Lung (tissue), 12 donors: ENCODE measurements around the gene CALCB. TPM values are rescaled to one million over a fixed set of nuclear protein-coding genes. Genes with fewer than 3 reads are reported as not detected.

ENCODE experiments used
- ATAC-seq: fragments of 200-7000 bp; cut with Tn5 transposase; one replicate; pipeline ENCODE4 v1.9.1; 2020; ENCODE audit warnings: moderate number of reproducible peaks; ENCODE audit not compliant: insufficient read depth, low FRiP score
- DNase-seq, 3 donors: peaks; one replicate each; pipeline ENCODE4 v3.0.0-alpha.2; 2013 to 2017
- H3K27ac ChIP-seq, 2 donors: one replicate each; pipeline ENCODE4 v1.5.1; 2013; ENCODE audit warnings: mild to moderate bottlenecking in 2 of 2, moderate library complexity in 2 of 2, control low read depth in 1 of 2, inconsistent platforms in 1 of 2, low read depth in 1 of 2, low read length in 1 of 2
- H3K27me3 ChIP-seq, 3 donors: one replicate each; pipeline ENCODE4 v1.5.1; 2013; ENCODE audit warnings: low read length in 2 of 3; ENCODE audit not compliant: control insufficient read depth in 3 of 3, insufficient read depth in 3 of 3
- H3K36me3 ChIP-seq, 4 donors: one replicate each; pipeline ENCODE4 v1.5.1; 2013; ENCODE audit warnings: low read length in 4 of 4, mild to moderate bottlenecking in 1 of 4, moderate library complexity in 1 of 4; ENCODE audit not compliant: control insufficient read depth in 4 of 4, insufficient read depth in 4 of 4
- H3K4me1 ChIP-seq, 5 donors: one replicate each; pipeline ENCODE4 v1.5.1; 2013; ENCODE audit warnings: low read length in 5 of 5, mild to moderate bottlenecking in 2 of 5, moderate library complexity in 1 of 5; ENCODE audit not compliant: control insufficient read depth in 5 of 5, insufficient read depth in 5 of 5
- H3K4me3 ChIP-seq: one replicate; pipeline ENCODE4 v1.5.1; 2013; ENCODE audit warnings: mild to moderate bottlenecking, control low read depth, moderate library complexity
- H3K9ac ChIP-seq, 2 donors: one replicate each; pipeline ENCODE4 v1.5.1; 2013; ENCODE audit warnings: low read length in 2 of 2, control low read depth in 1 of 2; ENCODE audit not compliant: insufficient read depth in 1 of 2
- H3K9me3 ChIP-seq, 4 donors: one replicate each; pipeline ENCODE4 v1.5.1; 2013; ENCODE audit warnings: low read length in 3 of 4, mild to moderate bottlenecking in 1 of 4, moderate library complexity in 1 of 4; ENCODE audit not compliant: control insufficient read depth in 4 of 4, insufficient read depth in 3 of 4
- WGBS, 2 donors: extraction: QIAGEN DNeasy Blood & Tissue Kit; methylation state at CpG; one replicate each; pipeline ENCODE4 v1.1.7; 2013; 5-methylcytosine and 5-hydroxymethylcytosine counted together
- polyA plus RNA-seq, 2 donors: library from polyadenylated mRNA; stranded (reverse); fragments of 200-250 nt; gene quantifications; one replicate each; pipeline ENCODE4 v1.2.1, GENCODE V29; 2013
- total RNA-seq, 2 donors: library from RNA; depleted of rRNA in 1 of 2; stranded (reverse); fragments of >200 nt in 1 of 2; gene quantifications; one replicate each; pipeline ENCODE4 v1.2.1, GENCODE V29; 2014 to 2021
- TF ChIP-seq, protein P1 (sequence below): IDR thresholded peaks from 2 replicates; pipeline ENCODE4 v1.5.1; 2012; ENCODE audit warnings: mild to moderate bottlenecking; ENCODE audit errors: control extremely low read depth, extremely low read depth
- donor health status: control.
- donor health status: control.
- donor health status: Bipolar disorder and iron deficiency.
- donor health status: healthy.
- donor health status: DM: yes; HTN: yes; CAD: no.

The CALCB gene
- total and polyA plus RNA-seq, 4 donors, result 0.09 to 0.25 (median 0.11) TPM; not detected in 1

DNA sequence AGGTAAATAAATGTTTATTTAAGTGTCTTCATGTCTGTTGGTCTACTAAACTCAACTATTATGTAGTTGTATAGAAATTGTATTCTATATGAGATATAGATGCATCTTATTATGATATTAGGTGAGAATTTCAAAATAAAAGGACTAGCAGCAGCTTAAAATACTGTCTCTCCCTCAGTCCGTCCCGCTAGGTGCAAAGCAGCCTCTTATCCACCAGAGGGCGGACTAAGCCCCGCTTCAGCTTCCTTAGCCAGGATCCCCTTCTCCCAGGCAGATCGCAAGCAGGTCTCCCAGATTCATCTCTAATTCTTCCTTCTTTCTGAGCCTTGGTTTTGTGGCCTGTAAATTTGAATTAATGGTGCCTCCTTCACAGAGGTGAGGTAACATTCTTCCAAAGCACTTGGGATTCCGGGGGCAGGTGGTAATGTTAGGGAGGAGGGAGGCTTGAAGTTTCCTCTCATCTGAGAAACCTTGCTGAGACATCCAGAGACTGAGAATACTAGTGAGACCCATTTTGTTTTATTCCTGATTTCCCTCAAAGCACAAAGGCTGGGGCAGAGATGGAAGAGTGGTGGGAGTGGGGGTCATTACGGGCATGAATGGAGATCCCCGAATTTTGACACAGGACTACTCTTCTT is 27.8 kb downstream of the CALCB start:
- TF ChIP-seq, protein P1, sequence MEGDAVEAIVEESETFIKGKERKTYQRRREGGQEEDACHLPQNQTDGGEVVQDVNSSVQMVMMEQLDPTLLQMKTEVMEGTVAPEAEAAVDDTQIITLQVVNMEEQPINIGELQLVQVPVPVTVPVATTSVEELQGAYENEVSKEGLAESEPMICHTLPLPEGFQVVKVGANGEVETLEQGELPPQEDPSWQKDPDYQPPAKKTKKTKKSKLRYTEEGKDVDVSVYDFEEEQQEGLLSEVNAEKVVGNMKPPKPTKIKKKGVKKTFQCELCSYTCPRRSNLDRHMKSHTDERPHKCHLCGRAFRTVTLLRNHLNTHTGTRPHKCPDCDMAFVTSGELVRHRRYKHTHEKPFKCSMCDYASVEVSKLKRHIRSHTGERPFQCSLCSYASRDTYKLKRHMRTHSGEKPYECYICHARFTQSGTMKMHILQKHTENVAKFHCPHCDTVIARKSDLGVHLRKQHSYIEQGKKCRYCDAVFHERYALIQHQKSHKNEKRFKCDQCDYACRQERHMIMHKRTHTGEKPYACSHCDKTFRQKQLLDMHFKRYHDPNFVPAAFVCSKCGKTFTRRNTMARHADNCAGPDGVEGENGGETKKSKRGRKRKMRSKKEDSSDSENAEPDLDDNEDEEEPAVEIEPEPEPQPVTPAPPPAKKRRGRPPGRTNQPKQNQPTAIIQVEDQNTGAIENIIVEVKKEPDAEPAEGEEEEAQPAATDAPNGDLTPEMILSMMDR, result peak; percentile 76
- Histone ChIP-seq H3K27me3 (peaks cover 0 to 3% (median 0%) of the 10 kb centered on the region in 3 donors), H3K9me3 (peaks cover 0 to 2% (median under 1%) of the 10 kb centered on the region in 4 donors), H3K4me3 (no peak overlapping the region), H3K27ac (no peak overlapping the region), H3K9ac (no peak overlapping the region), H3K36me3 (no peaks in the 10 kb centered on the region), H3K4me1 (no peaks in the 10 kb centered on the region)
- DNase-seq (peak; percentile 77 to 80 (median 78)), ATAC-seq (peak; percentile 67)
- WGBS, 2 donors, result 23 to 25% methylated on average over 8 of the region's 8 CpGs

GRCh38 chr11:15104166-15104565 is 30.8 kb downstream of the CALCB start:
- H3K4me1 ChIP-seq, result no peaks in the 10 kb centered on the region
- H3K9ac ChIP-seq, result no peak overlapping the region
- TF ChIP-seq, protein P1, result no peak
- H3K9me3 ChIP-seq, result peaks cover 0 to 2% (median under 1%) of the 10 kb centered on the region in 4 donors
- H3K27ac ChIP-seq, result no peak overlapping the region
- H3K27me3 ChIP-seq, result peaks cover 0 to 3% (median 0%) of the 10 kb centered on the region in 3 donors
- DNase-seq, result no peak
- 98 to 100% methylated on average over 2 of the region's 2 CpGs for WGBS, 2 donors
- ATAC-seq, result no peak
- no peaks in the 10 kb centered on the region for H3K36me3 ChIP-seq
- no peak overlapping the region for H3K4me3 ChIP-seq

DNA sequence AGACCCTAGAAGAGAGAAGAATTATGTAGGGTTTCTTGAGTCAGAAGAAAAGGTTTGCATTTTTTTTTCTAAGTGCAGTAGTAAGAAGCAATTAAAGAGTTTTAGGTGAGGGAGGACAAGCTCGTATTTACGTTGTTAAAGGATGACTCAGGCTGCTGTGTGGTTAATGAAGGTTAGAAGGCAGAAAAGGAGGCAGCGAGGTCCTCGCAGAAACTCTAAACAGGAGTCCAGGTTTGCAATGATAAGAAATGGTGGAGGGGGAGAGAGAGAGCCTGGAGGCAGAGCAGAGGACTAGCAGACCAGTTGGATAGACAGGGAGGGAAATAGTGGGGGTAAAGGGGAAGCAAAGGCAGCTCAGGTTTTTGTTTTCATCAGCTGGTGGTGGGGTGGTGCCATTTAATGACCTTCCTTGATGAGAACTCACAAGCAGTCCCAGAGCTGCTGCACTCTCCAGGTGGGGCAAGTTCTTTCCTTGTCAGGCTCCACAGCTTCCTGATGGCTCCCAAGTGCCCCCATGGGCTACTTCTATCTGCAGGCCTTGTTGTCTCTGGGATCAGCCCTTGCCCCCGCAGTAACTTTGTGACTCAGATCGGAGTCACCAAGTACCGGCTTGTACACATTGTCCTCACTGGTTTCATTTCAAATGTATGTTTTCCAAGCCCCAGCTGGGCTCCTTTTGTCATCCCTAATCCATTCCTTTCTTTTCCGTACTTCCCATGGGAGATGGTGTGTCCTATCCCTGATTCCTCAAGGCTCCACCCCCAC is 33.0 kb downstream of the CALCB start:
- ATAC-seq (no peak), DNase-seq (no peak)
- TF ChIP-seq, protein P1, result no peak
- peaks cover 0 to 2% (median under 1%) of the 10 kb centered on the region in 4 donors for H3K9me3 ChIP-seq
- no peaks in the 10 kb centered on the region for H3K27me3 ChIP-seq
- H3K27ac ChIP-seq, result no peak overlapping the region
- WGBS, 2 donors, result 81 to 89% methylated on average over 8 of the region's 8 CpGs
- H3K4me3 ChIP-seq, result no peak overlapping the region
- H3K36me3 ChIP-seq, result no peaks in the 10 kb centered on the region
- H3K9ac ChIP-seq, result no peak overlapping the region
- H3K4me1 ChIP-seq, result no peaks in the 10 kb centered on the region
